HEK293 (cell line): ENCODE results near the gene NCOA3.

Experiments
- CTCF ChIA-PET: fragments of 350-600 bp; formaldehyde crosslinking; extraction: SDS; loops from one replicate; lab custom pipeline; 2021; ENCODE audit warnings: antibody characterized with exemption; lab: Yijun Ruan, JAX
- POLR2A ChIA-PET: fragments of 300-600 bp; formaldehyde crosslinking; extraction: SDS; loops from one replicate; lab custom pipeline; 2020; ENCODE audit warnings: antibody characterized with exemption, inconsistent platforms; lab: Yijun Ruan, JAX
- H3K27ac ChIP-seq: fragments of 200-500 bp; sonication (Bioruptor generic); 2 replicates; pipeline ENCODE4 v1.5.1; 2014; ENCODE audit warnings: low read depth, low read length, control low read depth, inconsistent platforms; ENCODE audit errors: extremely low read depth
- H3K36me3 ChIP-seq, 2 experiments: fragments of 200-500 bp in 1 of 2; sonication (Bioruptor generic) in 1 of 2; 1 replicate in 1 of 2; 2 replicates in 1 of 2; pipeline ENCODE4 v1.5.1; 2014 to 2017; ENCODE audit warnings: inconsistent platforms in 2 of 2, low read length in 2 of 2; ENCODE audit not compliant: control insufficient read depth in 2 of 2, insufficient read depth in 1 of 2
- H3K4me1 ChIP-seq: fragments of 200-500 bp; sonication (Bioruptor generic); 2 replicates; pipeline ENCODE4 v1.5.1; 2014; ENCODE audit warnings: mild to moderate bottlenecking, low read length, inconsistent platforms; ENCODE audit not compliant: control insufficient read depth, insufficient read depth
- H3K4me3 ChIP-seq: 2 replicates; pipeline ENCODE4 v1.5.1; 2011; ENCODE audit warnings: low read depth, mild to moderate bottlenecking, control low read depth, low read length, moderate library complexity
- H3K9me3 ChIP-seq: fragments of 200-500 bp; sonication (Bioruptor generic); 2 replicates; pipeline ENCODE4 v1.5.1; 2014; ENCODE audit warnings: low read depth, low read length, inconsistent platforms; ENCODE audit not compliant: control insufficient read depth, insufficient read depth
- EGR2 ChIP-seq: fragments of 450-650 bp; formaldehyde crosslinking; IDR thresholded peaks from 2 replicates; pipeline ENCODE4 v1.5.1; 2016; ENCODE audit warnings: low read depth, missing biosample characterization, missing genetic modification characterization
- FEZF1 ChIP-seq: fragments of 450-650 bp; formaldehyde crosslinking; IDR thresholded peaks from 2 replicates; pipeline ENCODE4 v1.5.1; 2016; ENCODE audit warnings: missing biosample characterization, missing genetic modification characterization
- GLI4 ChIP-seq: fragments of 450-650 bp; formaldehyde crosslinking; IDR thresholded peaks from 2 replicates; pipeline ENCODE4 v1.5.1; 2016; ENCODE audit warnings: missing biosample characterization, missing genetic modification characterization
- GLIS2 ChIP-seq: fragments of 450-650 bp; formaldehyde crosslinking; IDR thresholded peaks from 2 replicates; pipeline ENCODE4 v1.5.1; 2016; ENCODE audit warnings: missing biosample characterization, missing genetic modification characterization
- KLF1 ChIP-seq: fragments of 450-650 bp; formaldehyde crosslinking; IDR thresholded peaks from 2 replicates; pipeline ENCODE4 v1.5.1; 2016; ENCODE audit warnings: missing biosample characterization, missing genetic modification characterization
- OSR2 ChIP-seq: fragments of 450-650 bp; formaldehyde crosslinking; IDR thresholded peaks from 2 replicates; pipeline ENCODE4 v1.5.1; 2016; ENCODE audit warnings: missing biosample characterization, missing genetic modification characterization
- PATZ1 ChIP-seq: fragments of 450-650 bp; formaldehyde crosslinking; IDR thresholded peaks from 2 replicates; pipeline ENCODE4 v1.5.1; 2016; ENCODE audit warnings: missing biosample characterization, missing genetic modification characterization
- PRDM1 ChIP-seq: fragments of 450-650 bp; formaldehyde crosslinking; IDR thresholded peaks from 2 replicates; pipeline ENCODE4; 2016; ENCODE audit warnings: missing biosample characterization, missing genetic modification characterization
- PRDM10 ChIP-seq: fragments of 450-650 bp; formaldehyde crosslinking; IDR thresholded peaks from 2 replicates; pipeline ENCODE4 v1.5.1; 2016; ENCODE audit warnings: missing biosample characterization, missing genetic modification characterization
- PRDM4 ChIP-seq: fragments of 450-650 bp; formaldehyde crosslinking; IDR thresholded peaks from 2 replicates; pipeline ENCODE4 v1.5.1; 2017; ENCODE audit warnings: missing biosample characterization, missing genetic modification characterization
- SALL2 ChIP-seq: fragments of 450-650 bp; formaldehyde crosslinking; IDR thresholded peaks from 2 replicates; pipeline ENCODE4 v1.5.0; 2017; ENCODE audit warnings: missing biosample characterization, mild to moderate bottlenecking, missing genetic modification characterization, borderline replicate concordance
- ZBTB20 ChIP-seq: fragments of 450-650 bp; formaldehyde crosslinking; IDR thresholded peaks from 2 replicates; pipeline ENCODE4 v1.5.1; 2016; ENCODE audit warnings: missing biosample characterization, missing genetic modification characterization
- ZBTB44 ChIP-seq: fragments of 450-650 bp; IDR thresholded peaks from 2 replicates; pipeline ENCODE4 v1.5.1; 2018; ENCODE audit warnings: missing biosample characterization, mild to moderate bottlenecking, missing genetic modification characterization
- ZBTB49 ChIP-seq: fragments of 450-650 bp; formaldehyde crosslinking; IDR thresholded peaks from 2 replicates; pipeline ENCODE4 v1.5.1; 2016; ENCODE audit warnings: missing biosample characterization, missing genetic modification characterization, low read depth
- ZFHX2 ChIP-seq: fragments of 450-650 bp; formaldehyde crosslinking; conservative IDR thresholded peaks from 2 replicates; pipeline ENCODE4 v1.5.1; 2016; ENCODE audit warnings: missing biosample characterization, missing genetic modification characterization
- ZNF148 ChIP-seq: fragments of 450-650 bp; formaldehyde crosslinking; IDR thresholded peaks from 2 replicates; pipeline ENCODE4 v1.5.0; 2017; ENCODE audit warnings: missing biosample characterization, missing genetic modification characterization, borderline replicate concordance
- ZNF398 ChIP-seq: fragments of 450-650 bp; formaldehyde crosslinking; IDR thresholded peaks from 2 replicates; pipeline ENCODE4 v1.5.1; 2017; ENCODE audit warnings: missing biosample characterization, missing genetic modification characterization
- ZNF433 ChIP-seq: fragments of 450-650 bp; formaldehyde crosslinking; IDR thresholded peaks from 2 replicates; pipeline ENCODE4 v1.5.1; 2016; ENCODE audit warnings: missing biosample characterization, missing genetic modification characterization, low read depth
- ZNF501 ChIP-seq: fragments of 450-650 bp; formaldehyde crosslinking; IDR thresholded peaks from 2 replicates; pipeline ENCODE4 v1.5.1; 2016; ENCODE audit warnings: missing biosample characterization, missing genetic modification characterization
- ZNF837 ChIP-seq: fragments of 450-650 bp; formaldehyde crosslinking; IDR thresholded peaks from 2 replicates; pipeline ENCODE4 v1.5.1; 2016; ENCODE audit warnings: missing biosample characterization, missing genetic modification characterization

Gene NCOA3

GRCh38 chr20:47704746-47705496 is 203.2 kb downstream of the NCOA3 start:
- Histone ChIP-seq H3K4me1 (no peaks in the 10 kb centered on the region), H3K9me3 (no peaks in the 10 kb centered on the region), H3K4me3 (no peak overlapping the region), H3K27ac (no peak overlapping the region), H3K36me3 (peaks cover 0 to 15% of the 10 kb centered on the region in 2 experiments; a peak in 2 of 3 replicates)
- ChIA-PET CTCF (interaction anchor here (1.7 kb wide), 1 partner anchor 27 kb away, joined by 5 read pairs; no protein-coding TSS in a partner anchor), POLR2A (no interaction called here)
- peak; percentile 88 for TF ChIP-seq ZFHX2 (tag by site-specific recombination)
- TF ChIP-seq ZBTB44 (tag by site-specific recombination), result no peak
- TF ChIP-seq GLIS2, result no peak
- no peak for TF ChIP-seq ZNF433
- no peak for TF ChIP-seq ZBTB20 (tag by site-specific recombination)
- peak; percentile 89 for TF ChIP-seq EGR2 (tag by site-specific recombination)
- no peak for TF ChIP-seq FEZF1 (tag by site-specific recombination)
- no peak for TF ChIP-seq GLI4 (tag by site-specific recombination)
- TF ChIP-seq ZNF501, result no peak
- no peak for TF ChIP-seq OSR2 (tag by site-specific recombination)
- no peak for TF ChIP-seq PRDM10 (tag by site-specific recombination)
- no peak for TF ChIP-seq PRDM4
- TF ChIP-seq PRDM1 (tag by site-specific recombination), result no peak
- TF ChIP-seq PATZ1 (tag by site-specific recombination), result no peak
- TF ChIP-seq ZBTB49, result no peak
- no peak for TF ChIP-seq ZNF148 (tag by site-specific recombination)
- 0 out of 2 replicates have a peak, but pooled peaks have one; percentile 19 for TF ChIP-seq KLF1 (tag by site-specific recombination)
- TF ChIP-seq SALL2, result no peak
- TF ChIP-seq ZNF837 (tag by site-specific recombination), result no peak
- TF ChIP-seq ZNF398 (tag by site-specific recombination), result no peak
